Type B pancreatic cell (in vitro differentiated cells): ENCODE results near the gene KRT25. TPM values are rescaled to one million over a fixed set of nuclear protein-coding genes. Genes with fewer than 3 reads are reported as not detected.

Experiments
- DNase-seq: peaks from one replicate; pipeline ENCODE4 v3.0.0; 2021; ENCODE audit warnings: mixed read lengths; ENCODE audit not compliant: unreplicated experiment; ENCODE audit errors: extremely low spot score
- H3K27ac Mint-ChIP-seq: 2 replicates; pipeline ENCODE4 v1.8.0; 2021; ENCODE audit warnings: mild to moderate bottlenecking, mixed read lengths
- H3K27me3 Mint-ChIP-seq: 2 replicates; pipeline ENCODE4 v1.8.0; 2021; ENCODE audit warnings: mixed read lengths
- H3K36me3 Mint-ChIP-seq: 2 replicates; pipeline ENCODE4 v1.8.0; 2021; ENCODE audit warnings: mixed read lengths
- H3K4me1 Mint-ChIP-seq: one replicate; pipeline ENCODE4 v1.8.0; 2021; ENCODE audit warnings: mixed read lengths; ENCODE audit not compliant: unreplicated experiment
- H3K4me3 Mint-ChIP-seq: 2 replicates; pipeline ENCODE4 v1.8.0; 2021; ENCODE audit warnings: mild to moderate bottlenecking, mixed read lengths
- H3K9me3 Mint-ChIP-seq: 2 replicates; pipeline ENCODE4 v1.8.0; 2021; ENCODE audit warnings: mixed read lengths
- CTCF ChIP-seq: fragments of 200-600 bp; sonication (generic); conservative IDR thresholded peaks from 2 replicates; pipeline ENCODE4 v1.5.0; 2021; ENCODE audit warnings: antibody characterized with exemption, mild to moderate bottlenecking
- total RNA-seq: library from RNA; stranded (reverse); gene quantifications from 2 replicates; pipeline ENCODE4 v1.2.1, GENCODE V29; 2021; ENCODE audit warnings: low replicate concordance

KRT25 gene
- total RNA-seq, 1 donor from 2014 or later: not detected

DNA sequence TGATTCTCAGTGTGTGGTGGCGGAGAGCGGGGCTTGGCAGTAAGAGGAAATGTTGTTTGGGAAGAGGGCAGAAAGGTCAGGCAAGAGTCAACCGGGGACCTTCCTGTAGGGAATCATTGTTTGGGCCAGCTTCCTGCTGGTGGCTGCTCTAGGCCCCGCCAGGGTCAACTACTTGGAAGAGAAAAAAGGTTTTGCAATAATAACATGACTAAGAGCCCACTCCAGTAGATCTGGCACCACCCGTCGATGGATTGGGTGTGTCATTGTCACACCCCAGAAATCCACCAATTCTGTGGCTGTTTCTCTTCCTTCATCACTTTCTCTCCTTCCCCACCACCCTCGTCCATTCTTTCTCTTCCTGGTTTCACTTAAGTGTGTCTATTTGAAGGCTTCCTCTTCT is 47.4 kb downstream of the KRT25 start:
- Mint-ChIP-seq H3K9me3 (peaks cover 5% of the 10 kb centered on the region), H3K27ac (peak overlapping the region; percentile 12), H3K27me3 (no peaks in the 10 kb centered on the region), H3K4me3 (no peak overlapping the region), H3K4me1 (peaks cover 14% of the 10 kb centered on the region), H3K36me3 (no peaks in the 10 kb centered on the region)
- no peak for DNase-seq
- no peak for TF ChIP-seq CTCF

DNA sequence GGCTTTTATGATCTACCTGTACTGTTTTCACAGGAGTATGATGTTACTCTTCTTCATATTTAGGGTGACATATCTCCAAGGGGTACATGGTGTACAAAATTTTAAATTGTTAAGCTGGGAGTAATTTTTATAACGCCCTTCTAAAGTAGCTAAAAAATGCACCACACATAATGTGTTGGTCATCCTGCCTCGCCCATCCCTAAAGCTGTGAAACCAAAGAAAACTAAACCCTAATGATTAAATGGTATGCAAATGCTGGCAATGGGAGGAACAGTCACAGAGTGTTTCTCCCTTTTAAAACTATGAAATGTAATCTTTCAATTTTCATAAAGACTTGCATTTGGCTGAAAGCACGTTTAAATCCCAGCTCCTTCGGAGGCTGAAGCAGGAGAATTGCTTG is 49.5 kb downstream of the KRT25 start:
- Mint-ChIP-seq H3K9me3 (peaks cover 5% of the 10 kb centered on the region), H3K27me3 (no peaks in the 10 kb centered on the region), H3K27ac (peak overlapping the region; percentile 88)

DNA sequence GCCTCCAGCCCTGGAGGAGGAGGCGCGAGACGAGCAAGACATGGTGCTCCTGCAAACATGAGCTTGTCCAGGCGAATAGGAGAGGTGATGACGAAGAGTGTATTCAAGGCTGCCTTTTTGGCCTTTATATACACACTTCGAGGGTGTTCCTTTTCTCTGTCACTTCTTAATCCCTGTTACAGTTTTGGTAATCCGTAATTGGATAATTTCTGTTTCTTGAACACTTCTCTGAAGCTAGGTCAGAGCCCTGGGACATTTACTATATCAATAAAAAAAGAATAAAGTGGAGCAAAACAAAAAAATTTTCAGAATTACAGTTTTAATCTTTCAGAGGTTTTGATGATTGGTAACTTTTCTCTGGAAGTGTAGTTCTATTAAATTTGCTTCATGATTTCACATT is 51.5 kb downstream of the KRT25 start, which contains the start of gene KRT24:
TSS of gene KRT24 (minus strand) at position 101 of the 400 bp plus-strand sequence. CDS start at position 42, 59 bp downstream.
- no peak for TF ChIP-seq CTCF
- DNase-seq: no peak
- Mint-ChIP-seq H3K9me3 (peaks cover 5% of the 10 kb centered on the region), H3K27ac (peak within 1 kb of the TSS; percentile 88), H3K36me3 (no peaks in the 10 kb centered on the region), H3K27me3 (no peaks in the 10 kb centered on the region), H3K4me1 (peaks cover 19% of the 10 kb centered on the region), H3K4me3 (no peak within 1 kb of the TSS)

More for the DNA sequence above, 49.5 kb downstream of the KRT25 start:
- TF ChIP-seq CTCF: no peak
- H3K4me1 Mint-ChIP-seq: peaks cover 14% of the 10 kb centered on the region
- H3K36me3 Mint-ChIP-seq: no peaks in the 10 kb centered on the region
- no peak overlapping the region for H3K4me3 Mint-ChIP-seq
- DNase-seq: no peak

DNA sequence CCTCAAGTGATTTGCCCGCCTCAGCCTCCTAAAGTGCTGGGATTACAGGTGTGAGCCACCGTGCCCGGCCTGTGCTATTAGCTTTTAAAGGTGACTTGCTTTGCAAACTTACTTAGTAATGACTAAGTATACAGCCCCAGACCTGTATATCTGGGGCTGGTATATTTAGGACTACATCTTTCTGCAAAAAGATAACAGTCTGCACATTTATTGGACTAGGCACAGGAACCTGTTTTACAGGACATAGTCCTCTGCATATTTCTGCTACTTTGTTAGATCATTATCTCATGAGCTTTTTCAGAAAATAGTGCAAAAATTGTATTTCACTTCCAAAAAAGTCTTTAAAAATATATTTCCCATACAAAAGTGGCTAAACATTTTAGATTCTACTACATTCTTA is 52.9 kb downstream of the KRT25 start:
- Mint-ChIP-seq H3K9me3 (peaks cover under 1% of the 10 kb centered on the region), H3K27me3 (no peaks in the 10 kb centered on the region), H3K36me3 (no peaks in the 10 kb centered on the region), H3K4me3 (no peak overlapping the region), H3K4me1 (peaks cover 10% of the 10 kb centered on the region), H3K27ac (no peak overlapping the region)
- no peak for TF ChIP-seq CTCF
- no peak for DNase-seq

GRCh38 chr17:40699853-40700252 is 55.3 kb downstream of the KRT25 start:
- H3K4me1 Mint-ChIP-seq: peaks cover 21% of the 10 kb centered on the region
- no peak overlapping the region for H3K27ac Mint-ChIP-seq
- H3K4me3 Mint-ChIP-seq: no peak overlapping the region
- no peak for TF ChIP-seq CTCF
- no peak for DNase-seq
- H3K27me3 Mint-ChIP-seq: no peaks in the 10 kb centered on the region
- H3K9me3 Mint-ChIP-seq: no peaks in the 10 kb centered on the region
- H3K36me3 Mint-ChIP-seq: no peaks in the 10 kb centered on the region

GRCh38 chr17:40699371-40699770 is 55.8 kb downstream of the KRT25 start:
- DNase-seq: no peak
- peaks cover 26% of the 10 kb centered on the region for H3K4me1 Mint-ChIP-seq
- H3K27me3 Mint-ChIP-seq: peaks cover 3% of the 10 kb centered on the region
- H3K4me3 Mint-ChIP-seq: no peak overlapping the region
- H3K27ac Mint-ChIP-seq: peak overlapping the region; percentile 59
- no peaks in the 10 kb centered on the region for H3K36me3 Mint-ChIP-seq
- peaks cover 4% of the 10 kb centered on the region for H3K9me3 Mint-ChIP-seq
- no peak for TF ChIP-seq CTCF
